IPS-11a (cell line): Measurements from ENCODE around the gene ZFP36L2.

Experiments
- H3K4me3 ChIP-seq: one replicate; pipeline ENCODE4 v1.5.1; 2013; ENCODE audit warnings: low read depth, low read length, control low read depth

Gene ZFP36L2, protein sequence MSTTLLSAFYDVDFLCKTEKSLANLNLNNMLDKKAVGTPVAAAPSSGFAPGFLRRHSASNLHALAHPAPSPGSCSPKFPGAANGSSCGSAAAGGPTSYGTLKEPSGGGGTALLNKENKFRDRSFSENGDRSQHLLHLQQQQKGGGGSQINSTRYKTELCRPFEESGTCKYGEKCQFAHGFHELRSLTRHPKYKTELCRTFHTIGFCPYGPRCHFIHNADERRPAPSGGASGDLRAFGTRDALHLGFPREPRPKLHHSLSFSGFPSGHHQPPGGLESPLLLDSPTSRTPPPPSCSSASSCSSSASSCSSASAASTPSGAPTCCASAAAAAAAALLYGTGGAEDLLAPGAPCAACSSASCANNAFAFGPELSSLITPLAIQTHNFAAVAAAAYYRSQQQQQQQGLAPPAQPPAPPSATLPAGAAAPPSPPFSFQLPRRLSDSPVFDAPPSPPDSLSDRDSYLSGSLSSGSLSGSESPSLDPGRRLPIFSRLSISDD

DNA sequence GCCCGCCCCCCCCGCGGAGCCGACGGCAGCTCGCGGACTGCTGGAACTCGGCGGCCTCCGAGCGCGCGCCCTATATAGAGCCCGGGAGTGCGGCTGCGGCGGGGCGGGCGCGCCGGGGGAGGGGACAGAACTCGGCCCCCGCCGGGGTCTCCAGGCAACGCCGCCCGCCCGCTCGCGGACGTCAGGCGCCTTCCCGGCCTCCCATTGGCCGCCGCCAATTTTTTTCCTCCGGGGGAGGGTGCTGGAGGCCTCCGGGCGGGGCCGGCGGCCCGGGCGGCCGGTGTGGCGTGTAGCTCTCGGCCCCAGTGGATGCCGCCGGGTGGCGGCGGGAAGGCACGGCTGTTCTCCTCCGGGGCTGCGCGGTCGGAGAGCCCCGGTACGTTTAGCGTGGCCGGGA is at the start of gene ZFP36L2:
TSS of gene ZFP36L2 (minus strand) at position 49 of the 397 bp plus-strand sequence. CDS start 291 bp downstream, outside the sequence.
- peak within 1 kb of the TSS; percentile 84 for H3K4me3 ChIP-seq

DNA sequence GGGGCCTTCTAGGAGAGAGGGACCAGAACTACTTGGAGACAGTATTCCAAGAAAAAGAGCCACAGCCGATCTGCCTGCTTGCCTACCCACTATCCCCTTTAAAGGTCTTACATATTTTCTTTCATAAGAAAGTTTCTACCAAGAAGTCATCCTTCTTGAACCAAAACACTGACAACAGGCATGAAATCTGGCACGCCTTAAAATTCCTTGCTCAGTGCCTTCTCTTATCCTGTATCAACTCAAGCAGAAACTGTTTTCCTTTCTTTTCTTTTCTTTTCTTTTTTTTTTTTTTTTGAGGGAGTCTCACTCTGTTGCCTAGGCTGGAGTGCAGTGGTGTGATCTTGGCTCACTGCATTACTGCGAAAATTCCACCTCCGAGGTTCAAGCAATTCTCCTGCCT is 48.3 kb upstream of the ZFP36L2 start:
- no peak overlapping the region for H3K4me3 ChIP-seq

DNA sequence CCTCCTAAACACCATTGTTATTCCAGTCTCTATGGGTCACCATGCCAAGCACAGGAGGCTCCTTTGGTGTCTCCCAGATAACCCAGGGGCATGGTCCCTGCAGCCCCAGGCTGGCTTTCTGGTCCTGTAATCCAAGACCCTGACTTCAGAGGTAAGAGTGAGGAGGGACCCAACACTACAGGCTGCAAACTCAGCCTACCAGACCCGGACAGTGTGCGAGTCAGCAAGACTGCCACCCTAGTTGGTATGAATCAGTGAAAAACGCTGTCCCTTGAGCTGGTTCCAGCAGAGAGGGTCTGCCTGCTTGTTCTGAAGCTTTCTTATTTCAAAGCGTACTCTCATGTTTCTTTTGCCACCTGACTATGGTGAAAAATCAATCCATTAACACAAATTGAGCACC is 47.6 kb upstream of the ZFP36L2 start:
- H3K4me3 ChIP-seq, result no peak overlapping the region

DNA sequence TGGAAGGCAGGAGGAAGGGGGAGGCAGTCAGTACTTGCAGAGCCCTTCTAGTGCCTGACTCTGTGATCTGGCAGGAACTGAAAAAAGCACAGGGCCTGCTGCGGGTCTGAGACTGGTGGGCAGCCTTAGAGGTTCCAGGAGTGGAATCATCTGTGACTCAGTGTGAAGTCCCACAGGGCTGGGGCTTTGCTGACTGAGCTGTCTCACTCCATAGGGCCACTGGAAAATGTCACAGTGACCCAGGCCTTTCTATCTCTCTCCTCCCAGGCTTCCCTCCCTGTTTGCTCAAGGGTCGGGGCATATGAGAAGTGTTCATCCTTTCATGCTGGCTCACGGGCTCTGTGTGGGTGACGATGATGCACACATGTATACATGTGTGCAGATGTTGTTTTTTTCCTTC is 47.1 kb upstream of the ZFP36L2 start:
- H3K4me3 ChIP-seq, result no peak overlapping the region

DNA sequence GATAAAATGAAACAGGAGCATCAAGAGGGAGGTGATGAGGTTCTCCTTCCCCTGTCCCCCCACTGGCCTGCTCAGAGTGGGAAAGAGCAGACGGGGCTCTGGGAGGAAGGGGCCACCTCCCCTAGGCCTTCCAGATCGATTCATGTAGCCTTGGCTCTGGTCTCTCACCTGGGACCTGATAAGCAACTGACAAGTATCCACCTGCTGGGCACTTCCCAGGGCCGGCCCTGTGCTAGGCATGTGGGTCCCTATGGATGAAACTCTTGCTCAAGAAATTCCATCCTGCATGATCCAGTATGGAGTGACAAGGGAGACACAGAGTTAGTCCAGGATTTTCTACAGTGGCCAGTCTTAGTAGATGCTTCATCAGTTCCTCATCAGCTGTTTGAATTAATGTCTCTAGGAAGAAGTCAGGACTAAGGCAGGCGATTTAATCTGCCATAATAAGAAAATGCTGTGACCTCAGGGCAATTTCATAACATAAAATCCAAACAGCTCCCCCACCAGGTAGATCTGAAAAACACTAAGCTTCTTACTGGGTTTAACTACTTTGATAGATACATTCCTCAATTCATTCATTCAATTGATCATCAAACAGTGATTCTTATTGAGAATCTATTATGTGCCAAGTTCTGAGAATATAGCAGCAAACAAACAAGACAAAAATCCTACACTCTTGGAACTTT is 44.7 kb upstream of the ZFP36L2 start:
- no peak overlapping the region for H3K4me3 ChIP-seq

DNA sequence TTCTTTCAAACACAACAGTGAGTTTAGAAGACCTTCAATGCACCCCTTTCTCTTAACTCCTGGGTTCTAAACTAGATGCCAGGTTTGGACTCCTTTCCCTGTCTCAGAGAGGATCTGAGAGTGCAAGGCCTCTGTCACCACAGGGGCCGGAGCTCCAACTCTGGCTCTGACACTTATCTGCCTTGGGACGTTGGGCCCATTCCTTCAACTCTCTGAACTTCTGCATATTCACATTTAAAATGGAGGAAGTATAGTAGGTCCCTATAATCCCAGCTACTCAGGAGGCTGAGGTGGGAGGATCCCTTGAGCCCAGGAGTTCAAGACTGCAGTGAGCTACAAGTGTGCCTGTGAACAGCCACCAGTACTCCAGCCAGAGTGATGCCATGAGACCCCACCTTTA is 44.1 kb upstream of the ZFP36L2 start:
- no peak overlapping the region for H3K4me3 ChIP-seq

DNA sequence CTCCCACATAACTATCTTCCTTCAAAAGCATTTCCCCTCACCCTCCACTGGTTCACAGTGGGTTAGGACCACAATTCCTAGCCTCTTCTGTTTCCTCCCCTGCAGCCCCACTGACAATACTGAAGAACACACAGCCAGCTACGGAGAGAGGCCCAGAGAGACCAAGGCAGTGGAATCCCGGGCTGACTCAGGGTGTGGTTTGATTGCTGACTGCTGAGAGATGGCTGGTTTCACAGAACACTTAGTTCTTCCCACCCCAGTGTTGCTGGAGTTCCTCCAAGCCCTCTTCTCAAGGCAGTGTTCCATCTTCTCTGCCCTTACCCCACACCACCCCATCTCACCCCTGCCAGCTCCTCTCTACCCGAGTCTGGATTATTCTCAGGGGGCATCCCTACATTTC is 43.3 kb upstream of the ZFP36L2 start:
- no peak overlapping the region for H3K4me3 ChIP-seq

DNA sequence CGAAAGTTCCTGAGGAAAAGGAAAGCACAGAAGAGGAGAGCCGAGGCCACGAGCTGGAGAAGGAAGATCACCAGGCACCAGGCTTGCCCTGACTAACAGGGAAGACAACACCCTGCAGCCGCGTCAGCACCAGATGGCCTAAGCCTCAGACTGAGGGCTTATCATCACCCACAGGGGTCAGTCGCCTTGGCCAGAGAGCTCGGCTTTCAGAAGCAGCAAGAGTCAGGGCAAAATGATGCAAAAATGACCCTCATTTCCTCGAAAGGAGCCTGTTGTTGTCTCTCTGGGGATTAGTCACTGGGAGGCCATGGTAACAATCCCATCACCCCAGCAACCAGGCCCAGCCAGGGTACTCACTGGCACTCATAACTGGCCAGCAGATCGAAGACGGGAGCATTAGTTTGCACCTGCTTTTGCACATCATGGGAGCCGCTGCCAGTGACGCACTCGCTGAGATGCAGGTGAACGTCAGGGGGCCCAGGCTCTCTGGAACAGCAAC is 42.7 kb upstream of the ZFP36L2 start:
- H3K4me3 ChIP-seq, result no peak overlapping the region

DNA sequence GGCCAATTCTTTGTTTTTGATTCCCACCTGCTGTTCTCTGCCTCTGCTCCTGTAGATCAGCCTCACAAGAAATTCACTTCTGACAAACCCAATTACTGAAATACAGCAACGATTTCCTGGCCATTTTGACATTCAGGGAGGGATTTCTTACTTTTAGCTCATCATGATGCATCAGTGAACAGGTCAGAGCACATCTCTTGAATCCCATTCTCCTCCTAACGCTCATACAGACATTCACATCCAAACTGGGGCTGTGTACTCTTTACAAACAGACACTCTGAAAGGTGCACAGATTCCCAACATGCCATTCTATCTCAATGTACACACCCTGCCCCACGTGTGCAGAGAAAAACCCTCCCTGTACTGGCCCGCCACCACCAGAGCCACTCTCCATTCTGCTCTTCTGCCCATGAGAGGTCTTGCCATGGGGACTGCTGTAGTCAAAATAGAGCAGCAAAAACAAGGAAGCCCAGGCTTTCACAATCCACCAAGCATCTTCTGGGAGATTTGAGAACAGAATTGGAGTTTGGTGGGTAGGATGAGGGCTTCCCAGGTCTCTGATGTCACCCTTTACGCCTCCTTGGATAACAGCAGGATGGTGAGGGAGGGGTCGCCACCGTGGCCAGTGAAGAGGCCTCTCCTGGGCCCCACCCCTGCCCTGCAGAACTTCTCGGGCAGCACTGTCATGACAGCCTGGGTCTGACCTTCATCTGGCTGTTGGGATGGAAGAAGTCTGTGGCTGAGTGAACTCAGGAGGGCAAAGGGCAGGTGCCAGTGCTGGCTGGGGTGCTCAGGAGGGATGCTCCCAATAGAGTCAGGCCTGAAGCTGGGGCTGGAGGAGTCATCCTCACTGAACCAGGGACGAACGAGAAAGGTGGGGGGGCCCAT is 41.9 kb upstream of the ZFP36L2 start:
- H3K4me3 ChIP-seq, result no peak overlapping the region

DNA sequence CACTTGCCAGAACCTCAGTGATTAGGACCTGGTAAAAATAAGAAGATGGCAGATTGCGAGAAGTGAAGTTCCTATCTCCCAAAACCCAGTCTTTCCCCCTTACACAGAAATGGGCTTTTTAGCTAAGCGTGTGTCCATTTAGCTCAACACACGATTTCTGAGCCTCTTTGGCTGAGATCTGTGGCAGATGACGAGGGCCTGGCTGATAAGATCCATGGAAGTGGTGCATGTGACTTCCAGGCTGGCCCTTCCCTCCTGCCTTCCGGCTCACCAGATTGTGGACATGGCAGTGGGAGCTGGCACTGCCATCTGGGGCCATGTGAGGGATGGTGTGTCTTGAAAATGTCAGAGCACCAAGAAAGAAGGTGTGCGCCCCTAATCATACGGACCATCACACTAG is 41.0 kb upstream of the ZFP36L2 start:
- H3K4me3 ChIP-seq, result no peak overlapping the region

DNA sequence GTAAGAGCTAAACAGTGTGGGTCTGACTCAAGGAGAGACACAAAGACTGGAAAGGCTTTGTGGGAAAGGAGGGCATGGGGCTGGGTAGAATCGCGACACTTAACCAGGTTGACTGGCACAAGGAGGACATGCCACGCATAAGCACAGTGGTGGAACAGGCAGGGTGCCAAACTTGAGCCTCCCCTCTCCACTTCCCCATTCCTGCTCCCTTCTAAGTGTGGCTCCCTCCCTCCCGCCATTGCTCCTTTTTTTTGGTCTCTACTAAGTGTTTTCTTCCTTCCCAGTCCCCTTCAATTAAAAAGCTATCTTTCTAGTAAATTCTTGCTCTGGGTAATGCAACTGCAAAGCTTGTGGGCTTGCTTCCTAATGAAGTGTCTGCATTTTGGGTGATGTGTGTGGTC is 40.3 kb upstream of the ZFP36L2 start:
- no peak overlapping the region for H3K4me3 ChIP-seq

DNA sequence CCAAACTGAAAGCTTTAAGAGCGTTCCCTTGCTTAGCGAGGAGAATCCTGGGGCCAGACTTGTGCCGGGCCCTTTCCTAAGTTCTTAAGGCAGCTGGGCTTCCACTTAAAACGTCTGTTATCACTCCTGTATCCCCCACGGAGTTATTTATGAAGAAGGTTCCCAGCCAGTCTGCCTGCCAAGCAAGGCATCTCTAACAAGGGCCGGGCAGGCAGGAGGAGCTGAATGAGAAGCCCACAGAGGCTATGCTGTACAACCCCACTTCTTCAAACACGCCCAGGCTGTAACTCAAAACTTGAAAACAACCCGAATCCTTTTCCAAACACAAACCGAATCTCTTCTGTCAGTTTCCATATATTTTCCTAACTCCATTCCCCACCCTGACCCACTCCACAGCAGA is 39.0 kb upstream of the ZFP36L2 start:
- H3K4me3 ChIP-seq, result no peak overlapping the region

DNA sequence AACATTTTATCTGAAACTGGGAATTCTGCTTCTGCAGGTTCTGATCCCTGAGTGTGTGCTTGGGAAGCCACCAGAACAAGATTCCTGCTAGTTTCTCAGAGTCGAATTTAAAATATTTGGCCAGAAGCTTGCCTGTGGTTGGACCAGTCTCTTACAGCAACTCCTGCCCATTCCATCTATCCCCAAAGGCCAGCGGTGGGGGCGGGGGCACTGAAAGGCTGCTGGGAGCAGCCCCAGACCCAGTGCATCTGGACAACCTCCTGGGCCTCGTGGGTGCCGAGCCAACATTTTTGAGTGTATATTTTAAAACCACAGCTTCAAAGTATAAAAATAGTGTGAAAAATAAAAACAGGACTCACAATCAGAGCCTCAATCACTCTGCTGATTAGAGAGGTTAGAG is 38.6 kb upstream of the ZFP36L2 start:
- no peak overlapping the region for H3K4me3 ChIP-seq

DNA sequence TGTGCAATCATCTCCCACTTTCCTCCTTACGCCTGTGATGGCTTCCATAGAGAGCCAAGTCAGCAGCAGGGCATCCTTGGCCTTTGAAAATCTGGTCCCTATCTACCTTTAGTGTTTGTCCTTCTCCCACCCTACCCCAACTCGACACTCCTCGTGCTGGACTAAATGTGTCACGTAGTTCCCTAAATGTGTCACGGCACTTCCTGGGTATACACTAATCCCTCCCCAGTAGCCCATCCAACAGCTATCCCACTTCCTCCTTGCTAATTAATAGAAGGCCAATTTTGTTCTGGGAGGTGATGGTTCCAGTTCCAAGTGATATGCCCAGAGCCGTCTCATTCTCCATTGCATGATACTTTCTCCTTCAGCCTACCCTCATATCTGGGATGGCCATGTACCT is 36.5 kb upstream of the ZFP36L2 start:
- no peak overlapping the region for H3K4me3 ChIP-seq

DNA sequence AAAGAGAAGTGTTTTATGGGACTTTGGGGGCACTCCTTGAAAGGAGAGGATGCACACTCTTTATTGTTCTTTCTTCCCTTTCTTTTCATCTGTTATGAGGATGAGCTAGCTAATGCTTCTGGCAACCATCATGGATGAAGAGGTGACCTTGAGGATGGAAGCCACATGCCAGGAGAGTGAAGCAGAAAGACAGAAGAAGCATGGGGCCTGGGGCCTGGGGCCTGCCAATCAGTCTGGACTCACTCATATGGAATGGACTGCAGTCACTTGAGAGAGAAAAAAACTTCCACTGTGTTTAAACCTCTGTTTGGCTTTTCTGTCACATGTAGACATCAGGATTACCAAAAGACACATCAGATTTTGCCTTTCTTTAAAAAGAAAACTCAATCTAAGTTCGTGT is 35.8 kb upstream of the ZFP36L2 start:
- no peak overlapping the region for H3K4me3 ChIP-seq

DNA sequence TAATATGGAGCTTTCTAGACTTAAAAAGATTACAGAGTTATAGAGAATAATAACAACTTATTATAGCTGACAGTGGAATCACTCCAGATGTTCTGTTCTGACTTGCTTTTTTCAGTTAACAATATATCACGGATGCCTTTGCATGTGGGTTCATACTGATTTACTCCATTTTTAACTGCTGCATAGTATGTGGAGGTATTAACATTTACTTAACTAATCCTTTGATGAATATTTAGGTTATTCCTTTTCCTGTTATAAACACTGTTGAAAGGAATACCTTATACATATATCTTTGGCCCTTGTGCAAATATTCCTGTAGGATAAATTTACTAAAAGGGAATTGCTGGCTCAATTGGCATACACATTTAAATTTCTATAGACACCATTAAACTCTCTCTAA is 33.1 kb upstream of the ZFP36L2 start:
- H3K4me3 ChIP-seq, result no peak overlapping the region

DNA sequence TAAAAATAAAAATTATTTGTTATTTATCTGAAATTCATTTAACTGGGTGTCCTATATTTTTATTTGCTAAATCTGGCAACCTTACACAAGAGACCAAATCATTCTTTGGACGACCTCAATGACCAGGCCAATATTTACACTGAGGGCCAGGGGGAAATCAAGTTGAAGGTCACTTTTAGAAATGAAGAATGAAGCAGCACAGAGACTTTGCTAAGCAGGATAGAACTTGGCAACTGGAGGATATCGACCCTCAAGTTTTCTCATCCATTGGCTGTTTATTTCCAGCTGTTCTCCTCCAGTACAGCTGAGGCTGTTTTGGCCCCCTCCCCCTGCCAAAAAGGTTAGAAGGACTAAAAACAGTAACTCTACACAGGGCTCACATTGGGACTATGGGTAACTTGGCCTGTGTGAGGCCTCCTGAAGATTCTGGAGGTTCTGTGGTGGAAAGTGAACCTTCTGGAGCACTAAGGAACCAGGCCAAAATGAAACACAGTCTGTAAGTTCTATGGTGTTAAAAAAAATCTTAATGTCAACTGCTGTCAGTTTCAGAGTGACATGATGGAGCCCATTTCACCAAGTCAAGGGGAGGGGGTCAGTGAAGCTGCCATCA is 32.2 kb upstream of the ZFP36L2 start:
- H3K4me3 ChIP-seq, result no peak overlapping the region

DNA sequence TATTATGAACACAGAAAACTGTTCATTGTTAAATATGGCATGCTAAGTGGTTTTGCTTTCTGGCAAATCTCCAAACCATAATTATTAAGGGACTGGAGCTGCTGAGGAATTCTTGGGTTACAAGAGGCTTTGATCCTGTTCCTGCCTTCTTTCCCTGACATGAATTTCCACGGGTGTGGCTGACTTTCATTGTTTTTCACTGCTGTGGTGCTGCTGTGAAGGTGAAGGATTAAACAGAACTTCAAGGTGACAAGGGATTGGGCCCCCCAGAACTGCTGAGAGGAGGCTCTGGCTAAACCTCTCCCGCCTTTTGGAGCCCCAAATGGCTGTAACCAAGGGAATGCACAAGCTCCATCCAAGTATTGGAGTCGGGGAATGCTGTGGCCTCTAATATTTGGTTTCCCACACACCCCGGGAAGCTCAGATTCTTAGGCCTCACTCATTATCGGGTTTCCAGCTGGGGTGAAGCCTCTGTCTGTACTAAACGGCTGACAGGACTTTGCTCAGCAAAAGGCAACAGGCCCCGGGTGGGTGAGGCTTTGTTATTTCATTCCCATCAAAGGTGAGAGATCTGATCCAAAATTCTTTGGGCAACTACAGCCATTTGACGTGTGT is 29.0 kb upstream of the ZFP36L2 start:
- no peak overlapping the region for H3K4me3 ChIP-seq

DNA sequence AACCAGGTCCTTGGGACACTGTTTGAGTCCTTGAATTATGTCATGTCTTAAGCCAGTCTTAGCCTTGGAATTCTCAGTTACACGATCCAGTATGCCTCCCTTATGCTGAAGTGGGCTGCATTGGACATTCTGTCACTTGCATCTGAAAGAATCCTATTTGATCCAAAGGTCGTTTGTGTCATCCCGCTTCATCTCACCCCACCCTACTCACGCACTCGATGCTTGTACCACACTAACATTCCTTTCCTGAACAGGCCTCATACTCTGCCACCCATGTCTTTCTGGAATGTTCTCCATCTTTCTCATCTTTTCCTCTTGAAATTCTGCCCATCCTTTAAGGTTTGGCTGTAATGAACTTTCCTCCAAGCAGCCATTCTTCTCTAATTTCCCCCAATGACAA is 27.9 kb upstream of the ZFP36L2 start:
- no peak overlapping the region for H3K4me3 ChIP-seq

DNA sequence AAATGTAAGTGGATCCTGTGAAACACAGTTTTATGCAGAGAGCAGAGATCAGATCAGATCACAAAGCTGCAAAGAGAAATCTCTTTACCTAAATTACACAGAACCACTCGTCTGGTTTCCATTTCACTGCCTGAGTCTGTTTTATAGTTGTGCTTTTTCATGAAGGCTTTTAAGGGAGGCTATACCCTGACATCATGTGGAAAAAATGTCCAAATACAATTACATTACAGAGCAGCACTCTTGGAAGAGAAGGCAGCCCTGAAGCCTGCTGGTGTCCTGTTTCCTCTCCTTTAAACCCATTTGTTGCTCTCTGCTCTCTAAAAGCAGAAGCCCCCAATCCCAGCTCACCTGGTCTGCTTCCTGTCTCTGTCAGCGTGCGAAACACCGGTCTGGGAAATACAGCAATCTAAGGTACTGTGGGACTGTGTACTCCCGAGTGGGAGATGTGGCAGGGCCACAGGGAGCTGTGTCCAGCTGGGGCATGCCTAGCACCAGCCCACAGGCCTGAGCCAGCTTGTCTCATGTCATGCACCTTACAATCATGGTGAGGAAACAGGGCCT is 24.8 kb upstream of the ZFP36L2 start:
- no peak overlapping the region for H3K4me3 ChIP-seq
